HG03135 (cell line): Measurements from ENCODE around the gene CCDC40.
"Not testable (repeated sequence)": the region's sequence is repeated elsewhere in the genome, so short reads cannot be mapped to it uniquely, and the experiment has no call there.

ENCODE experiments used
- ATAC-seq: cut with Tn5 transposase; IDR thresholded peaks from one replicate; pipeline ENCODE4 v1.9.1; 2021; ENCODE audit warnings: mild to moderate bottlenecking, moderate library complexity; ENCODE audit not compliant: unreplicated experiment

The CCDC40 gene

DNA sequence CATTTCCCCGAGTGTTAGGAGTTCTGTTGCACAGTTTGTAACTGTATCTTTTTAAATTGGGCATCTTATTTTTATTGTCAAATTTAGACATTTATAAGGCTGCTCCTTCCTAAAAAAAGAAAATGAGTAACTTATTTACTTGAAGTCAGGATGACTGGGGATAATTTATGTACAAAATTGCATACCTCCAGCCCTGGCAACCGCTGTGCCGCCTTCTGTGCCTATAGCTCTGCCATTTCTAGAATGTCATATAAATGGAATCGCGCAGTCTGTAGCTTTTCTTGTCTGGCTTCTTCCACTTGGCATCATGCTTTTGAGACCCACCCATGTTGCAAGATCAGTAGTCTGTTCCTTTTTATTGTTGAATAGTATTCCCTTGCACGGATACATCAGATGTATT, 36.0 kb downstream of the CCDC40 start:
- no peak for ATAC-seq

DNA sequence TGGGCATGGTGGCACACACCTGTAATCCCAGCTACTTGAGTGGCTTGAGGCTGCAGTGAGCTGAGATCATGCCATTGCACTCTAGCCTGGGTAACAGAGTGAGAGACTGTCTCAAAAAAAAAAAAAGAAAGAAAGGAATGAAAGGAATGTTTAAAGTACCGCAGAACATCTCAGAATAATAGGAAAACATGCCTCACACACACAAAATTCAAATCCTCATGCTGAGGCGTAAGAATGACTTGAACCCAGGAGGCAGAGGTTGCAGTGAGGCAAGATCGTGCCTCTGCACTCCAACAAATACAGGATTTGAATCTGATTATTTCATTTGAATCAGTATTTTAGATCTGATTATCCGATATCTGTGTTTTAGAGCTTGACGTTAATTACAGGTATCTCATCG, 43.6 kb downstream of the CCDC40 start:
- no peak for ATAC-seq

DNA sequence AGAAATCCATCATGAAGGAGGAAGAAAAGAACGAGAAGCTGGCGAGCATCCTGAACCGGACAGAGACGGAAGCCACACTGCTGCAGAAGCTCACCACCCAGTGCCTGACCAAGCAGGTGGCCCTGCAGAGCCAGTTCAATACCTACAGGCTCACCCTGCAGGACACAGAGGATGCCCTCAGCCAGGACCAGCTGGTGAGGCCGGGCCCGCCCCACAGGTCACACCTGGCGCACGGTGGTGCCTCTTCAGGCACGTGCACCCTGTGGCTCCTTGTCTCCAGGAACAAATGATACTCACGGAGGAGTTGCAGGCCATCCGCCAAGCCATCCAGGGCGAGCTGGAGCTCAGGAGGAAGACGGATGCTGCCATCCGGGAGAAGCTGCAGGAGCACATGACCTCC, 45.2 kb downstream of the CCDC40 start:
- no peak for ATAC-seq

DNA sequence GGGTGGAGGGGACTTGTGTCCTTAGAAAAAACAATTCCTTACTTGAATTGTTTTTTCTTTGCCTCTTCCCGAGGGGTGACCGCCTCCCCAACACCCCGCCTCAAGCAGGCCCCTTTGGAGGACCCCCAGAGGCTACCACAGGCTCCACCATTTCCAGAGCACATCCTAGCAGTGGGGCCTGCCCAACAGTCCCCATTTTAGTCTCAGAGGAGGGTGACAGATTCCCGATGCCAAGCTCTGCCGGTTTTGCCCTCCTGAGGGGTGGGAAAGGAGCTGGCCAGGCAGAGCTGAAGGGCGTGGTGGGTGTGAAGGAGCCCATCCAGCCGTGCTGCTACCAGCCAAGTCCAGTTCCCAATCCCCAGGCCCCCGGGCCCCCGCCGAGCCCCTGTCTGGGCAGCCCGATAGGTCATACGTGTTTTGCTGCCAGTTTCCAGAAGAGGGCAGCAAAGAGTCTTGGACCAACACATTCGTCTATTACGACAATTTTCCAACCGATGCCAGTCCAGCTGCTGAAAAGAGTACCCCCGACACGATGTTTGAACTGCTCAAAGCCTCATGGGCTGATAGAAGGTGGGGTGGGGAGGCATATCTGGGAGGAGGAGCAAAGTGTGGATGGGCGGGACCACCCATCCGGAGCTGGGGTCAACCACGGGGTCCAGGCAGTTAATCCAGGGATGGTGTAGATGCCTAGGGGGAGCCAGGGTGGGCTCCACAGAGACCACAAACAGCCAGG, 46.1 kb downstream of the CCDC40 start:
- ATAC-seq, result no peak

DNA sequence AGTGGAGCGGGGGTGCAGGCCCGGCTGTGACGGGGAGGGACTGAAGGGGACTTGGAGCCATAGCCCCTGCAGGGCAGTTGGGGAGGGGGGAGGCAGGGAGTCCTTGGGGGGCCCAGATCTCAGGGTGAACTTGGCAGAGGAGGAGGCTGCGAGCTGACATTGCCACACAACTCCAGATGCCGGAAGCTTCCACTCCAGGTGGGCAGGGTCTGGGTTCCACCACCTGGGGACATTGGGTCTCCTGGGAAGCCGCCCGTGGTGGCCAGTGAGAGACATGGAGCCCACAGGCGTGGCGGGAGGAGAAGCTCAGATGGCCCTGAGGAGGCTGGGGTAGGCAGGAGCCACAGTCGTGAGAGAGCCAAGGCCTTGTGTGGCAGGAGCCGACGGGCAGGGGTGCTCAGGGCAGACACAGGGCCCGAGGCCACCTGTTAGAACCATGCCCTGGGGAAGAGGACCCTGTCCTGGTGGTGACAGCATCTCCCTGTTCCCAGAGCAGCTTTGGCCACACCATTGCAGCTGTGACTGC, 46.8 kb downstream of the CCDC40 start:
- no peak for ATAC-seq

DNA sequence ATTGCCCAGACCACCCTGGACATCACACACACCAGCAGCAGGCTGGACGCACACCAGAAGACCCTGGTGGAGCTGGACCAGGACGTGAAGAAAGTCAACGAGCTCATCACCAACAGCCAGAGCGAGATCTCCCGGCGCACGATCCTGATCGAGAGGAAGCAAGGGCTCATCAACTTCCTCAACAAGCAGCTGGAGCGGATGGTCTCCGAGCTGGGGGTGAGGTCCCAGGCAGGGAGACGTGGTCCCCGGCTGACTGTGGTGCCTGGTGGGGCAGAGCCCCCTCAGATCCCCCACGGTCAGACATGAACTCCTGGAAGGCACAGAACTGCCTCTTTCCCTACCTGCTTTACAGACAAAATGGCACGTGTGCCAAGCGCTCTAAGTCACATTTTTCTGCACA, 48.3 kb downstream of the CCDC40 start:
- ATAC-seq, result no peak

DNA sequence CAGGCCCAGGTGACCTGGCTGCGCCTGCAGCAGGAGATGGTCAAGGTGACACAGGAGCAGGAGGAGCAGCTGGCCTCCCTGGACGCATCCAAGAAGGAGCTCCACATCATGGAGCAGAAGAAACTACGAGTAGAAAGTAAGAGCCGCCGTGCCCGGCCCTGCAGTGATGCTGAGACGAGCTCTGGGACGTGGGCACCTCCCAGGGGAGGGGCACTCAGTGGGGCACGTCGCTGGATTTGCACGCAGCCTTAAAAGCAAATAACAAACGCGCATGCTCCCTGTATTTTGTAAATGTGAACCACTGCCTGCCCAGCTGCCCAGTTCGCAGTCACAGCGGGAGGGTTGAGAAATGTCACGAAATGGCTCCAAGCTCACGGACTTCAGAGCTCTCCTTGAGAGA, 49.6 kb downstream of the CCDC40 start:
- ATAC-seq, result no peak

DNA sequence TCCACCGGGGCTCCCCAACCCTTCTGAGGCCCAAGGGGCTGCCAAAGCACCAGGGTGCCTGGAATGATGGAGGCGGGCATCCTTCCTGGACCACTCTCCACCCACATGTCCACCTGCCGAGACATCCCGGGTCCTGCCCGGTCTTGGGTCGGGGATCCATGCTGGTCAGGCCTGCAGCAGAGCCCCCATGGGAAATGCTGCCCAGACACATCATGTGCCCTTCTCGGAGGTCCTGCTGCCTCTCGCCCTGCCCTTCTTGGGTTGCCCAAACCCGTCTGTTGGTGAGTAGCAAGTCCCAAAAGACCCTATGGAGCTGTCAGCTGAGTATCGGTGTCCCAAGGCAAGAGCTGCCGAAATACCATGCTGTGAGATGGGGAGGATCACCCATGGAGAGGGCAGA, 50.2 kb downstream of the CCDC40 start:
- ATAC-seq, result no peak

DNA sequence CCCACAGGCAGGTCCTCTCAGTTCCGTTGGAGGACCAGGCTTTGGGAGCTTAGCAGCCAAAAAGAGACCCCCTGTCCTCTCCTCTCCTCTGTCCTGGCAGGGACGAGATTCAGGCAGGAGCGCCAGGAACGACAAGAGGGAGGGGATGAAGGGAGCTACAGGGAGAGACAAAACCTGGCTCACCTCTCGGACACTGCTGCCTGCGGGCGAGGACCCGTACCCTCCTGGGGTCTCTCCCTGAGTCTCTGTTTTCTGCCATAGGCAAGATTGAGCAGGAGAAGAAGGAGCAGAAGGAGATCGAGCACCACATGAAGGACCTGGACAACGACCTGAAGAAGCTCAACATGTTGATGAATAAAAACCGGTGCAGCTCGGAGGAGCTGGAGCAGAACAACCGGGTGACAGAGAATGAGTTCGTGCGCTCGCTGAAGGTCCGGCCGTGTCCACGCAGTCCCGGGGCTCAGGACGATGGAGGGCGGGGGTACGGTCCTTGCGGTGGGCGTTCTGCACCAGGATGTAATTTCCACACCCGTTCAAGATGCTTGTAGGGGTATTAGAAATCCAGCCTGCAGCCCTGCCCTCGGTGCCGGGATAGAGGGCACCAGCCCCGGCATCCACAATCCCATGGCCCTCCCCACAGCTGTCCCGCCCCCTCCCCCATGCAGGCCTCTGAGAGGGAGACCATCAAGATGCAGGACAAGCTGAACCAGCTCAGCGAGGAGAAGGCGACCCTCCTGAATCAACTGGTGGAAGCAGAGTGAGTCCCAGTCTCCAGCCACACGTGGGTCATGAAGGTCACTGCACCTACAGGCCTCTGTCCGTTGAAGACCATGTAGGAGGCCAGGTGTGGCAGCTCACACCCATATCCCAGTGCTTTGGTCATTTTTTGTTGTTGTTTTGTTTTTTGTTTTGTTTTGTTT, 51.2 kb downstream of the CCDC40 start:
- no peak for ATAC-seq

DNA sequence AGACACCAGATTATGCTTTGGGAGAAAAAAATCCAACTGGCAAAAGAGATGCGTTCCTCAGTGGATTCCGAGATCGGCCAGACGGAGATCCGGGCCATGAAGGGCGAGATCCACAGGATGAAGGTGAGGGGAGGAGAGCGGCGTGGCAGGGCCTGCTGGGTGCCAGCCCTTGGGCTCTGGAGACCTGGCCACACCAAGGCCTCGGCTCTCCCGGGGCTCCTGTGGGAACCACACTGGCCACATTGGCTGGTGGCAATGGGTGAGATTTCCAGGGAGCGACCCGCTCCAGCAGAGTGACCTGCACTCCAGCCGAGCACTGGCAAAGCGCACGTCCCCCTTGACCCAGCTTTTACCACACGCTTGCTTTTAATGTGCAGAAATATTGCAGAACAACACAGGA, 53.3 kb downstream of the CCDC40 start:
- no peak for ATAC-seq

DNA sequence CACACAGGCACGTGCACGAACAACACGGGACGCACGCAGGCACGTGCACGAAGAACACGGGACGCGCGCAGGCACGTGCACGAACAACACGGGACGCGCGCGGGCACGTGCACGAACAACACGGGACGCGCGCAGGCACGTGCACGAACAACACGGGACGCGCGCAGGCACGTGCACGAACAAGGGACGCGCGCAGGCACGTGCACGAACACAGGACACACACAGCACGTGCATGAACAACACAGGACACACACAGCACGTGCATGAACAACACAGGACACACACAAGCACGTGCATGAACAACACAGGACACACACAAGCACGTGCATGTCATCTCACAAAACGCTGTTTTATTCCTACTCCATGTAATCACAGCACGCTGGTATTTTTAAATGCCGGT, 53.7 kb downstream of the CCDC40 start:
- ATAC-seq, result not testable (repeated sequence)

DNA sequence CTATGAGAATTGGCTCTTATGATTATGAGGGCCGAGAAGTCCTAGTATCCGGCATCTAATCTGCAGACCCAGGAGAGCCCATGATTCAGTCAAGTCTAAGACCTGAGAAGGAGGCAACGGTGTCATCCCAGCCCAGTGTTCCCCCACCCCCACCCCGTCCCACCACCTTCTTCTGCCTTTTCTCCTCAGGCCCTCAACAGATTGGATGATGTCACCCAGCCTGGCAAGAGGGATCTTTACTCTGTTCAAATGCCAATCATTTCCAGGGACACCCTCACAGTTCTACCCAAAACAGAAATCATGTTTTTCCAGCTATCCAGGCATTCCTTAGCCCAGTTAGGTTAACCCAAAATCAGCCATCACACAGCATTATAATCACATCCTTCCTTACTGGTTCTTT, 54.9 kb downstream of the CCDC40 start:
- ATAC-seq, result no peak

DNA sequence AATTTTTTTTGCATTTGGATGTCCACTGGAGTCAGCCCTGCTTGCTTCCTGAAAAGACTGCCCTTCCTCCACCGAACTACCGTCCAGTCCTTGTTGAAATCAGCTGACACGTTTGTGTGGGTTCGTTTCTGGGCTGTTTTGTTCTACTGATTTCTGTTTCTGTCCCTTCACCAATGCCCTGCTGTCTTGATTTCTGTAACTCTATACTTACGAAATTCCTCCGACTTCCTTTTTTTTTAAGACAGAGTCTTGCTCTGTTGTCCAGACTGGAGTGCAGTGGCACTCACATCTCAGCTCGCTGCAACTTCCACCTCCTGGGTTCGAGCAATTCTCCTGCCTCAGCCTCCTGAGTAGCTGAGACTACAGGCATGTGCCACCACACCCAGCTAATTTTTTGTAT, 56.5 kb downstream of the CCDC40 start:
- ATAC-seq, result no peak

DNA sequence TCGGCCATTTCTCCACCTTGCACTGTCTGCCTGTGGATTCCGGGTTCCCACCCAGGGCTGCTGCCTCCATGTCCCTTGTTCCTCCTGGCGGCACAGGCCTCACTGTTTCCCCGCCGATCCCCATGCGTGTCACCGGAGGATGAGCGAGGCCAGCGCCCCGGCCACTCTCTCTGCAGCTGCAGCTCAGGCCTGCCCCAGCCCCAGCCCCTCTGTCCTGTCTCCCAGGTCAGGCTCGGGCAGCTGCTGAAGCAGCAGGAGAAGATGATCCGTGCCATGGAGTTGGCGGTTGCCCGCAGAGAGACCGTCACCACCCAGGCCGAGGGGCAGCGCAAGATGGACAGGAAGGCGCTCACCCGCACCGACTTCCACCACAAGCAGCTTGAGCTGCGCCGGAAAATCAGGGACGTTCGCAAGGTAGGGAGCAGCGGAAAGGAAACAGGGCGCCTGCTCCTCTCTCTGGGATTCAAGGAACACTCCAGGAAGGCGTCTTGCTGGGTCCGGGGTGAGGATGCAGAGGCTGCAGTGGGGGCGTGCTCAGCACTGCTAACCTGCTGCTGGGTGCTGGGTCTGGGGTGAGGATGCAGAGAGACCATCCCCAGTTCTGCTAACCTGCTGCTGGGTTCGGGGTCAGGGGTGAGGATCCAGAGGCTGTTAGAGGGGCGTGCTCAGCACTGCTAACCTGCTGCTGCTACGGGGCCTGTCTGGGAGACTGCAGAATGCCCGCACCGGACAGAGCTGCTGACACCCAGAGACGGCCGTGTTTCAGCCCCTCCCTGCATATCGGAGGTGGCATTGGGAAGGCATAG, 58.8 kb downstream of the CCDC40 start:
- ATAC-seq, result no peak

DNA sequence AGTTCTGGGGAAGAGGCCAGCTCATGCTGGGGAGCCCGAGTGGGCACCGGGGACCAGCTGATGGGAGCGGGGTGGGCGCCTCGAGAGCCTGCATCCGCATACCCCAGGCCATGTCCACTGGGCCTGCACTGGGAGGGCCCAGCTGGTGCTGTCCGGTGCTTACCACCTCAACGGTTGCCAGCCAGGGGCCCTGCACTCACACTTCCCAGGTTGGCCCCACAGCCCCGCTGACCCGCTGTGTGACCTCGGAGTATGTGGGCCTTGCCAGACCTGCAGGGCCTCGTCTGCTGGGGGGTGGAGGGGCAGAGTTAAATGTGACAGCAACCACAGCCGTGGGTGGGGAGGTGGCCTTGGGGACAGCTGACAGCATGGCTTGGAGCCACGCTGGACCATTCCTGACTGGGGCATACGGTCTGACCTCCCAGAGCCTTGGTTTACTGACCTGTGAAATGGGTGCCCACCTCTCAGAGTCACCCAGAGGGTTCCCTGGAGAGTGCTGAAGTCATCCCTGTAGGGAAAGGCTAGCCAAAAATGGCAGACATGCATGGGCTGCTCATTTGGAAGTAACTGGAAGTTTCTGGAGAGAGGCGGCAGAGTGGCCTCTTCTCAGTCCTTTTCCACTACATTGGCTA, 59.5 kb downstream of the CCDC40 start:
- no peak for ATAC-seq

DNA sequence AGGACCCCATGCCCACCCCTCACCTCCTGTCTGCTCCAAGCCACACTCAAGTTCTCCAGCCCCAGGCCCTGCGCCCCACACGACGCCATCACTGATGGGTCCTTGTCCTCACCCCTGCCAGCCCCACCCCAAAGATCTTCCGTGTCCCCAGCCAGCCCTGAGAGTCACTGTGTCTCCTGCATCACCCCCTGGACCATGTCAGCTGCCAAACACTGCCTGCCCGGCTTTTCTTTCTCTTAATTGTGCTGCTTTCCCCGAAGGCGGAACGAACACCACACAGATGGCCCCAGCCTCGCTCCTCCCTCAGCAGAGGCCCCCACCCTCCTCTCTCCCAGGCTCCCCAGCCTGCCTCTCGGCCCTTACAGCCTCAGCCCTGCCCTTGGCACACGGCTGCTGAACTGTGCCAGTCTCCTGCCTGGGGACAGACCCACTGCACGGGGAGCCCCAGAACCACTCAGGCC, 60.1 kb downstream of the CCDC40 start:
- ATAC-seq, result no peak

DNA sequence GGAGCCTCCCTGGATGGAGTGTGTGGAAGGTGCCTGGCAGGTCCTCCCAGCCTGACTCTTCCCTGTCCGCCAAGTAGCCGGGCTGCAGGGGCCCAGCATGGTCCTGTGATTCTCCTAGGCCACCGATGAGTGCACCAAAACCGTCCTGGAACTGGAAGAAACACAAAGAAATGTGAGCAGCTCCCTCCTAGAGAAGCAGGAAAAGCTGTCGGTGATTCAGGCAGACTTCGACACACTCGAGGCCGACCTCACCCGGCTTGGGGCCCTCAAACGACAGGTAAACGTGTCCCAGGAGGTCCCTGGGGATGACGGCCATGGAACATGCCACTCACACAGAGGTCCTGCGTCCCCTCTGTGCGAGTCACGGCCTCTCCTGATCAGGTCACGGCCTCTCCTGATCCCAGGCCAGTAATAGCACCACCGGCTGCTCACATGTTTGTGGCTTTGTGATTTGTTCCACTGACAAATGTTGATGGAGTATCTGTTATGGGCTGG, 60.7 kb downstream of the CCDC40 start:
- ATAC-seq, result no peak

DNA sequence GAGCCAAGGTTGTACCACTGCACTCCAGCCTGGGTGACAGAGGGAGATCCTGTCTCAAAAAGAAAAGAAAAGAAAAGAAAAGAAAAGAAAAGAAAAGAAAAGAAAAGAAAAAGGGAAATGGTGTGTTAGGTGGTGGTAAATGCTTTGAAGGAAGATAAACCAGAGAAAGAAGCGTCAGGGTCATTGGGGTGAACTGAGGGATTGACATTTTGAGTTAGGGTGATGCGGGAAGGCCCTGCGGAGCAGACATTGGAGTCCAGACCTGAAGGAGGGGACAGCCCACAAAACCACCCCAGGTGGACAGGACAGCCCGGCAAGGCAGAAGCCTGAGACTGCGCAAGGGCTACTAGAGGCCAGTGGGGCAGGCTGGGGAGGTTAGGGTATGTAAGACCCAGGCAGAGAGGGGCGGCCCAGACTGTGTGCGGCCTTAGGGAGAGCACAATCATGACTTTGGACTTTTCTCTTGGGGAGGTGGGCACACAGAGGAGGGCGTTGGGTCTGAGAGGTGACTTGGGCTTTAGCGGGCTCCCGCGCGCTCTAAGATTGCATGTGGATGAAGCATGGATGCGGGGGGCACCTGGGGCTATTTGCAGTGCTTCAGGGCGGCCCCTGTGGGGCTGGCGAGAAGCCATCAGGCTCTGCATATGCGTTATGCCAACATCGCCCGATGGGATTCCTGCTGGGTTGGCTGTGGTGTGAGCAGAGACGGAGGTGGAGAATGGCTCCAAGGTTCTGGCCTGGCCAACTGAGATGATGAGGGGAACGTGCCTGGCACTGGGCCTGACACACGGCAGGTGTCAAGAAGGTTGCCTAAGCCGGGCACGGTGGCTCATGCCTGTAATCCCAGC, 61.6 kb downstream of the CCDC40 start:
- ATAC-seq, result no peak

DNA sequence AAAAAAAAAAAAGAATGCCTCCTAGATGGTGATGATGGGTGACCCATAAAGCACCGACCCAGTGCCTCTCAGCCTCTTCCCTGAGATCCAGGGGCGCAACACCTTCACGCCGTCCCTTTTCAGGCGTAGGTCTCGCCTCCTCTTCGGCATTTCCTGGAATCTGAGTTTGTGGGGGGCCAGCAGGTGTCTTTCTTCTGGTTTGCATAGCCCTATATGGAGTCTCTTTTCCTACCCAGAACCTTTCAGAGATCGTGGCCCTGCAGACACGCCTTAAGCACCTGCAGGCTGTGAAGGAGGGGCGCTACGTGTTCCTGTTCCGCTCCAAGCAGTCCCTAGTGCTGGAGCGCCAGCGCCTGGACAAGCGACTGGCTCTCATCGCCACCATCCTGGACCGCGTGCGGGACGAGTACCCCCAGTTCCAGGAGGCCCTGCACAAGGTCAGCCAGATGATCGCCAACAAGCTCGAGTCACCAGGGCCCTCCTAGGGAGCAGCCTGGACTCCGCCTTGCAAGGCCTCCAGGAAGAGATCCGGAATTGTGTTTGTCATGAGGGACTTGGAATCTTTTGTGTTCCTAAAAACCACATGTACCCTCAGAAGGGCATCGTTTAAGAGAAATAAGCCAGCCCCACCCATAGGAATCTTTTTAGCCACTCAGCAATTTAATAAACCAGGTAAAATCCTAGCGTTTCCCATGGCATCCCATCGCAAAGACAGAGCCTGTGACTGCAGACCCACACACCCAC, 63.0 kb downstream of the CCDC40 start:
- ATAC-seq, result no peak
